Endodermal cell (in vitro differentiated cells): ENCODE results near the gene SUSD6. TPM values are rescaled to one million over a fixed set of nuclear protein-coding genes. Genes with fewer than 3 reads are reported as not detected.

Experiments used
- DNase-seq: peaks from one replicate; pipeline ENCODE4 v3.0.0-alpha.2; 2017
- H3K27ac ChIP-seq: 2 replicates; pipeline ENCODE4 v1.5.1; 2013; ENCODE audit warnings: mild to moderate bottlenecking, low read depth, low read length, moderate library complexity
- H3K27me3 ChIP-seq: 2 replicates; pipeline ENCODE4 v1.6.1; 2013; ENCODE audit warnings: mild to moderate bottlenecking, low read length, moderate library complexity; ENCODE audit not compliant: insufficient read depth, control insufficient read depth, poor library complexity, severe bottlenecking
- H3K36me3 ChIP-seq: 2 replicates; pipeline ENCODE4 v1.7.0; 2013; ENCODE audit warnings: mild to moderate bottlenecking, low read length, moderate library complexity; ENCODE audit not compliant: control insufficient read depth, insufficient read depth
- H3K4me1 ChIP-seq: one replicate; pipeline ENCODE4 v1.7.0; 2013; ENCODE audit warnings: low read length; ENCODE audit not compliant: control insufficient read depth, insufficient read depth
- H3K4me3 ChIP-seq: 2 replicates; pipeline ENCODE4 v1.5.1; 2013; ENCODE audit warnings: mild to moderate bottlenecking, low read length, moderate library complexity
- H3K9ac ChIP-seq: 2 replicates; pipeline ENCODE4 v1.6.1; 2013; ENCODE audit warnings: mild to moderate bottlenecking, low read length, moderate library complexity; ENCODE audit not compliant: poor library complexity, severe bottlenecking; ENCODE audit errors: extremely low read depth
- H3K9me3 ChIP-seq: 2 replicates; pipeline ENCODE4 v1.6.1; 2013; ENCODE audit warnings: mild to moderate bottlenecking, low read length, moderate library complexity; ENCODE audit not compliant: control insufficient read depth
- H3K27ac Mint-ChIP-seq: 2 replicates; pipeline ENCODE4 v1.8.0; 2020; ENCODE audit warnings: mixed read lengths
- H3K27me3 Mint-ChIP-seq: 2 replicates; pipeline ENCODE4 v1.8.0; 2021; ENCODE audit warnings: mild to moderate bottlenecking, mixed read lengths; ENCODE audit not compliant: insufficient read depth
- H3K36me3 Mint-ChIP-seq: 2 replicates; pipeline ENCODE4 v1.8.0; 2020; ENCODE audit warnings: low read depth, mixed read lengths
- H3K4me1 Mint-ChIP-seq: 2 replicates; pipeline ENCODE4 v1.8.0; 2020; ENCODE audit warnings: mixed read lengths
- H3K4me3 Mint-ChIP-seq: 2 replicates; pipeline ENCODE4 v1.8.0; 2020; ENCODE audit warnings: mild to moderate bottlenecking, moderate library complexity, mixed read lengths
- H3K9me3 Mint-ChIP-seq: 2 replicates; pipeline ENCODE4 v1.8.0; 2020; ENCODE audit warnings: mild to moderate bottlenecking, mixed read lengths
- WGBS, 2 experiments: methylation state at CpG; one replicate each; pipeline versions ENCODE4 v1.1.5 to v1.1.7; 2013; ENCODE audit warnings: missing lambda C conversion rate in 2 of 2, mixed read lengths in 1 of 2; ENCODE audit not compliant: insufficient coverage in 1 of 2, insufficient read length in 1 of 2; 5-methylcytosine and 5-hydroxymethylcytosine counted together
- total RNA-seq, 2 donors: library from RNA; stranded (reverse); fragmentation: NEBNext Ultra II Directional in 1 of 2; extraction: Animal tissue kit (Norgen Biotek cat#: 25700) in 1 of 2; gene quantifications; 2 replicates in 1 of 2; 3 replicates in 1 of 2; pipeline ENCODE4 v1.2.1, GENCODE V29; 2021
- TF ChIP-seq, protein P1 (sequence below): fragments of 200-600 bp; sonication (generic); conservative IDR thresholded peaks from 2 replicates; pipeline ENCODE4 v1.5.0; 2021; ENCODE audit warnings: antibody characterized with exemption, mild to moderate bottlenecking

SUSD6 gene
- total RNA-seq, 2 donors from 2014 or later, result 5.7 to 5.9 TPM

DNA sequence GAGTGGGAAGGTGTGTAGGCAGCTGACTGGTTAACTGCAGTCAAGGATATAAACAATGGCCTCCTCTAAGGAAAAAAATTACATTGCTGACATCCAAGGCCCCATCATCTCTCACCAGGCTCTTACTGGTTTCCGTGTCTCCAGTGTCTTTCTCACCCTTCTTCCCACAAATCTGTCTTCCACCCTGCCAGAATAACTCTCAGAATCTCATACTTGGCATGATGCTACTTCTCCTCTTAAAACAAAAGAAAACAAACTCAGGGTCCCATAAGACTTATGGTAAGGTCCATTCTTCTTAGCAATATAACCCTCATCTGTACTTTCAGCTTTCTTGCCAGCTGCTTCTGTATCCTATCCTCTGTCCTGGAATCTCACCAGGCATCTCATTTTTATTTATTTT lies 68.9 kb downstream of the SUSD6 start:
- H3K9me3 Mint-ChIP-seq, result no peaks in the 10 kb centered on the region
- peaks cover 3% of the 10 kb centered on the region for H3K4me1 Mint-ChIP-seq
- Histone ChIP-seq H3K36me3 (no peaks in the 10 kb centered on the region), H3K27ac (no peak overlapping the region), H3K27me3 (no peaks in the 10 kb centered on the region), H3K4me3 (no peak overlapping the region), H3K9me3 (no peaks in the 10 kb centered on the region), H3K9ac (no peak overlapping the region), H3K4me1 (no peaks in the 10 kb centered on the region)
- WGBS, 2 experiments, result 90% methylated on average over 1 of the region's 1 CpG
- TF ChIP-seq, protein P1, sequence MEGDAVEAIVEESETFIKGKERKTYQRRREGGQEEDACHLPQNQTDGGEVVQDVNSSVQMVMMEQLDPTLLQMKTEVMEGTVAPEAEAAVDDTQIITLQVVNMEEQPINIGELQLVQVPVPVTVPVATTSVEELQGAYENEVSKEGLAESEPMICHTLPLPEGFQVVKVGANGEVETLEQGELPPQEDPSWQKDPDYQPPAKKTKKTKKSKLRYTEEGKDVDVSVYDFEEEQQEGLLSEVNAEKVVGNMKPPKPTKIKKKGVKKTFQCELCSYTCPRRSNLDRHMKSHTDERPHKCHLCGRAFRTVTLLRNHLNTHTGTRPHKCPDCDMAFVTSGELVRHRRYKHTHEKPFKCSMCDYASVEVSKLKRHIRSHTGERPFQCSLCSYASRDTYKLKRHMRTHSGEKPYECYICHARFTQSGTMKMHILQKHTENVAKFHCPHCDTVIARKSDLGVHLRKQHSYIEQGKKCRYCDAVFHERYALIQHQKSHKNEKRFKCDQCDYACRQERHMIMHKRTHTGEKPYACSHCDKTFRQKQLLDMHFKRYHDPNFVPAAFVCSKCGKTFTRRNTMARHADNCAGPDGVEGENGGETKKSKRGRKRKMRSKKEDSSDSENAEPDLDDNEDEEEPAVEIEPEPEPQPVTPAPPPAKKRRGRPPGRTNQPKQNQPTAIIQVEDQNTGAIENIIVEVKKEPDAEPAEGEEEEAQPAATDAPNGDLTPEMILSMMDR, result no peak
- H3K36me3 Mint-ChIP-seq, result no peaks in the 10 kb centered on the region
- DNase-seq, result no peak
- H3K27me3 Mint-ChIP-seq, result no peaks in the 10 kb centered on the region
- no peak overlapping the region for H3K27ac Mint-ChIP-seq
- no peak overlapping the region for H3K4me3 Mint-ChIP-seq

DNA sequence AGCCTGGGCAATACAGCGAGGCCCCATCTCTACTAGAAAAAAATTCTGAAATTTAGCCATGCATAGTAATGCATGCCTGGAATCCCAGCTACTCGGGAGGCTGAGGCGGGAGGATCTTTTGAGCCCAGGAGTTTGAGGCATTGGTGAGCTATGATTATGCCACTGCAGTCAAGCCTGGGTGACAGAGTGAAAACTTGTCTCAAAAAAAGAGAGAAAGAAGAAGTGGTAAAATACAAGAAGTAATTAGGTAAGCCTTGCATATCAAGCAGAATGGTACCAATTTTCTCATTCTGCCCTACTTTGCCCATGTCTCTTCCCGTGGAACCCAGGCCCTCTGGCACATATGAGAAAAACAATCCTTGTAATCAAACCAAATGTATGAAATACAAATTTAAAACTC lies 70.7 kb downstream of the SUSD6 start:
- H3K27me3 ChIP-seq, result no peaks in the 10 kb centered on the region
- DNase-seq, result no peak
- Mint-ChIP-seq H3K36me3 (no peaks in the 10 kb centered on the region), H3K4me1 (peaks cover 5% of the 10 kb centered on the region), H3K27me3 (no peaks in the 10 kb centered on the region), H3K4me3 (no peak overlapping the region), H3K9me3 (no peaks in the 10 kb centered on the region), H3K27ac (no peak overlapping the region)
- H3K9ac ChIP-seq, result no peak overlapping the region
- H3K9me3 ChIP-seq, result no peaks in the 10 kb centered on the region
- TF ChIP-seq, protein P1, result no peak
- no peak overlapping the region for H3K4me3 ChIP-seq
- H3K36me3 ChIP-seq, result no peaks in the 10 kb centered on the region
- 97% methylated on average over 3 to 4 of the region's 4 CpGs for WGBS, 2 experiments
- H3K4me1 ChIP-seq, result no peaks in the 10 kb centered on the region
- H3K27ac ChIP-seq, result no peak overlapping the region

DNA sequence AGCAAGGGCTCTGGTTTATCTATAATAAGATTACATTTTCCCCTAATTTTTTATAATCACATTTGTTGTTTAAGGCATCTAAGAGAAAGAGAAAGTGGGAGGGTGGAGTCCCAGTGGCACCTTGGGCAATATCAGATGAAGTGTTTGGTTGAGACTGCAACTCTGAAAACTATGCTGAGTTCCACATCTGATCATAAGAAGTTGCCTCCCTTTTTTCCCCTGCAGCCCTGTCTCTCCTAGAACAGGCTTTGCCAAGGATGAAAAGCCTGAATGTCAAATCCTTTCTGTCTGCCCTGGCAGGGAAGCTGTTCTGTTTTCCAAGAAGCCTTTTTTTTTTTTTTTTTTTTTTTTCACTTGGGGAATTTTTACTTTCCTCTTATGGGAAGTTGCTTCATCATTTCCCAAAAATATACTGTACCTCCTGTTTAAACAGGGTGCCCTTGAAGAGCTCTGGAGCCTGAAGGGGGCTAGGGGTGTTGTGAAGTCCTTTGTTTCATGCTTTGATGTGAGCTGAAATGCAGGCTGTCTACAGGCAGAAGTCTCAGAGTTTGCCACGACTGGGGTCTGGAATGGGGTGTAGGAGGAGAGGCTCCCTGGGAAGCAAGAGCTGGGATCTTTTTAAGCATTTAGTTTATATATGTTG lies 71.3 kb downstream of the SUSD6 start:
- H3K36me3 ChIP-seq, result no peaks in the 10 kb centered on the region
- H3K9me3 Mint-ChIP-seq, result no peaks in the 10 kb centered on the region
- H3K9me3 ChIP-seq, result no peaks in the 10 kb centered on the region
- H3K27ac ChIP-seq, result no peak overlapping the region
- no peak overlapping the region for H3K27ac Mint-ChIP-seq
- peaks cover 5% of the 10 kb centered on the region for H3K4me1 Mint-ChIP-seq
- H3K27me3 ChIP-seq, result no peaks in the 10 kb centered on the region
- H3K4me3 Mint-ChIP-seq, result no peak overlapping the region
- TF ChIP-seq, protein P1, result no peak
- no peaks in the 10 kb centered on the region for H3K36me3 Mint-ChIP-seq
- no peaks in the 10 kb centered on the region for H3K4me1 ChIP-seq
- H3K9ac ChIP-seq, result no peak overlapping the region
- 29 to 63% methylated on average over 1 of the region's 1 CpG for WGBS, 2 experiments
- H3K27me3 Mint-ChIP-seq, result no peaks in the 10 kb centered on the region
- no peak overlapping the region for H3K4me3 ChIP-seq
- DNase-seq, result no peak
